Suppressor macrophage treated with lipopolysaccharide for 4 hours (primary cell): ENCODE measurements around the gene GPATCH1.
"Not testable (repeated sequence)": the region's sequence is repeated elsewhere in the genome, so short reads cannot be mapped to it uniquely, and the experiment has no call there.

Experiments used
- DNase-seq: peaks from one replicate; pipeline ENCODE4 v3.0.0-alpha.2; 2020

The GPATCH1 gene

GRCh38 chr19:33117501-33117900 lies 36.5 kb downstream of the GPATCH1 start:
- DNase-seq: no peak

GRCh38 chr19:33118643-33119042 lies 37.7 kb downstream of the GPATCH1 start:
- DNase-seq: no peak

GRCh38 chr19:33124207-33125098 lies 43.5 kb downstream of the GPATCH1 start:
- DNase-seq: no peak

- DNase-seq: peak; percentile 65
These were observed 45.0 kb downstream of the GPATCH1 start for GRCh38 chr19:33125929-33126388.

GRCh38 chr19:33126712-33127111 lies 45.7 kb downstream of the GPATCH1 start:
- DNase-seq: not testable (repeated sequence)

GRCh38 chr19:33129901-33130300 lies 48.9 kb downstream of the GPATCH1 start:
- DNase-seq: no peak

GRCh38 chr19:33130433-33130832 lies 49.5 kb downstream of the GPATCH1 start:
- DNase-seq: no peak

- DNase-seq: no peak
These were observed 51.0 kb downstream of the GPATCH1 start, which contains the start of gene WDR88 for GRCh38 chr19:33132021-33132420. WDR88 (plus strand) TSS chr19:33132114; CDS start chr19:33132170, 56 bp downstream.

- no peak for DNase-seq
These were observed 51.4 kb downstream of the GPATCH1 start for GRCh38 chr19:33132425-33132824.

GRCh38 chr19:33133438-33134031 lies 52.6 kb downstream of the GPATCH1 start:
- no peak for DNase-seq

GRCh38 chr19:33134571-33135041 lies 53.6 kb downstream of the GPATCH1 start:
- DNase-seq: no peak

- DNase-seq: no peak
These were observed 58.2 kb downstream of the GPATCH1 start for GRCh38 chr19:33139165-33139564.

GRCh38 chr19:33143897-33144405 lies 63.0 kb downstream of the GPATCH1 start:
- DNase-seq: peak; percentile 71

GRCh38 chr19:33146209-33146608 lies 65.2 kb downstream of the GPATCH1 start:
- DNase-seq: no peak

- no peak for DNase-seq
These were observed 66.6 kb downstream of the GPATCH1 start for GRCh38 chr19:33147538-33147937.

- no peak for DNase-seq
These were observed 70.0 kb downstream of the GPATCH1 start for GRCh38 chr19:33150852-33151518.

GRCh38 chr19:33152176-33152575 lies 71.2 kb downstream of the GPATCH1 start:
- DNase-seq: peak; percentile 69

GRCh38 chr19:33152625-33153024 lies 71.6 kb downstream of the GPATCH1 start:
- not testable (repeated sequence) for DNase-seq

GRCh38 chr19:33154313-33154712 lies 73.3 kb downstream of the GPATCH1 start:
- DNase-seq: not testable (repeated sequence)

GRCh38 chr19:33156334-33156733 lies 75.4 kb downstream of the GPATCH1 start:
- DNase-seq: peak; percentile 48

- no peak for DNase-seq
These were observed 76.9 kb downstream of the GPATCH1 start for GRCh38 chr19:33157906-33158305.

- no peak for DNase-seq
These were observed 77.4 kb downstream of the GPATCH1 start for GRCh38 chr19:33158365-33158764.

GRCh38 chr19:33159149-33159548 lies 78.2 kb downstream of the GPATCH1 start:
- no peak for DNase-seq
